HS-5 (cell line): ENCODE data around the gene ZNF43.
"Not testable (repeated sequence)": the region's sequence is repeated elsewhere in the genome, so short reads cannot be mapped to it uniquely, and the experiment has no call there.

Experiments
- DNase-seq: peaks from one replicate; pipeline ENCODE4 v3.0.0-alpha.2; 2012; ENCODE audit warnings: low read depth

ZNF43 gene

DNA sequence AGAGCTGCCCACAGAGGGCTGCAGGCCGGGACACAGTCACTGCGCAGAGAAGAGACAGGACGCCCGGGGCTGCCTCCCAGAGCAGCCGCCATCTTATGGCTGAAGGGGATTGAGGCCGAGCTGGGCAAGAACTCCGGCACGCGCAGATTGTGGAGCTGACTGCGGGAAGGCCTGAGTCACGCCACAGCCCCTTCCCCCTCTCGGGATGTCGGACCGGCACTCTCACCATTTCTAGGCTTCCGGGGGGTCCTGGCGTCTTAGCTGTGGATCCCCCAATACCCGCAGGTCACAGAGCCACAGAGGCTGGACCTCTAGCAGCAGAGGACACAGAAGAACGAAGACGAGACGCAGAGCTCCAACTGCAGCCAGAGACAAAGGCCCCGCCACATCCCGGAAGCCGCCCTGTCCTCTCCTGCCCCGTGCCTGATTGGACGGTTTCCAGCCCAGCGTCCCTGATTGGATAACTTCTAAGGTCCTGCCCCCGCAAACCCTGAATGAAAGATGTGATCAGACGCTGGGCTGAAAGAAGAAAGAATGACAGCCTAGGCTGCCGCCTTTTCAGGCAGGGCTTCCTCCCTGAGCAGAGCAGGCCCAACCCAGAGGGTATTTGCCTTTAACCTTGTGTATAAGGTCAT, at the start of gene ZNF43:
TSS of gene ZNF43 (minus strand) at position 373 of the 635 bp plus-strand sequence. CDS start at position 229, 144 bp downstream.
- peak; percentile 70 for DNase-seq

GRCh38 chr19:21885516-21885915, 49.5 kb upstream of the ZNF43 start:
- DNase-seq: not testable (repeated sequence)

- not testable (repeated sequence) for DNase-seq
Observed at GRCh38 chr19:21884786-21885185, 48.8 kb upstream of the ZNF43 start.

- DNase-seq: no peak
Observed at GRCh38 chr19:21883516-21883915, 47.5 kb upstream of the ZNF43 start.

DNA sequence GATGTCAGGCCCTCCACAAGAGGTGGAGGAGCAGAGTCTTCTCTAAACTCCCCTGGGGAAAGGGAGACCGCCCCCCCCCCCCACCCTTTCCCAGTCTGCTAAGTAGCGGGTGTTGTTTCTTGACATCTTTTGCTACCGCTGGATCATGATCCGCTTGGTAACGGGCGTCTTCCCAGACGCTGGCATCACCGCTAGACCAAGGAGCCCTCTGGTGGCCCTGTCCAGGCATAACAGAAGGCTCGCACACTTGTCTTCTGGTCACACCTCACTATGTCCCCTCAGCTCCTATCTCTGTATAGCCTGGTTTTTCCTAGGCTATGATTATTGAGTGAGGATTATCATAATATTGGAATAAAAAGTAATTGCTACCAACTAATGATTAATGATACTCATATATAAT, 44.8 kb upstream of the ZNF43 start:
- not testable (repeated sequence) for DNase-seq

DNA sequence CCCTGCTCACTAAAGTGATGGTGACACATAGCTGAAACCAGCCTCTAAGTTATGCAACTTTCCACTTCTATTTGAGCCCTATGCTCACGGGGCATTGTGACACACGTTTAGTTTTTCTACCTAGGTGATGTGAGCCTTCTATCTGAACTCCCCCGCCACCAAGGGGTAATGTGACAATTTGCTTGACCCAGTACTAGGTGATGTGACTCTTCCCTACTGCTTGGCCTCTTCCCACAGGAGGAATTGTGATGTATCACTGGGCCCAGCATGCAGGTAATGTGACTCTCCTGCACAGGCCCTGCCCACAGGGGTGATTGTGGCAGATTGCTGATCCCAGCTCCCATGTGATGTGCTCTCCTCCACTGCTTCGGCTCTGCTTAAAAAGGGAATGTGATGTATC, 42.7 kb upstream of the ZNF43 start:
- DNase-seq: no peak

GRCh38 chr19:21877976-21878375, 42.0 kb upstream of the ZNF43 start:
- no peak for DNase-seq

DNA sequence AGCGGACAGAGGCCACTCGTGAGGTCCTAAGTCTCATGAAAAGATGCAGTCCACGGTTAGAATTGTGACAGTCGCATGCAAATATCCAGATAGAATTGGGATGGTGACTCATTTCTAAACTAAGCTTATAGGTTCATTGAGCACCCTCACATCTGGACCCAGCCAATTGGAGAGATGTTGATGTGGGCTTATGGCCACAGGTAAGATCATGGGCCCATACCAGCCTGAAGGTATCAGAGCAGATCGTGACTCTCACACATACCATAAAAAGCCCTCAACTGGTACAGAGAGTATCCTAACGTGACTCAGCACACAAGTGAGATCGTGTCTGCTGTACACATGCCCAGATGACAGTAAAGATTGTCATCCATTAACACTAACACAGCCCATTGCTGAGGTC, 40.6 kb upstream of the ZNF43 start:
- DNase-seq: not testable (repeated sequence)

GRCh38 chr19:21856773-21857514, 21.0 kb upstream of the ZNF43 start:
- DNase-seq: no peak

- peak; percentile 52 for DNase-seq
Observed at GRCh38 chr19:21851596-21852345, 15.8 kb upstream of the ZNF43 start.

DNA sequence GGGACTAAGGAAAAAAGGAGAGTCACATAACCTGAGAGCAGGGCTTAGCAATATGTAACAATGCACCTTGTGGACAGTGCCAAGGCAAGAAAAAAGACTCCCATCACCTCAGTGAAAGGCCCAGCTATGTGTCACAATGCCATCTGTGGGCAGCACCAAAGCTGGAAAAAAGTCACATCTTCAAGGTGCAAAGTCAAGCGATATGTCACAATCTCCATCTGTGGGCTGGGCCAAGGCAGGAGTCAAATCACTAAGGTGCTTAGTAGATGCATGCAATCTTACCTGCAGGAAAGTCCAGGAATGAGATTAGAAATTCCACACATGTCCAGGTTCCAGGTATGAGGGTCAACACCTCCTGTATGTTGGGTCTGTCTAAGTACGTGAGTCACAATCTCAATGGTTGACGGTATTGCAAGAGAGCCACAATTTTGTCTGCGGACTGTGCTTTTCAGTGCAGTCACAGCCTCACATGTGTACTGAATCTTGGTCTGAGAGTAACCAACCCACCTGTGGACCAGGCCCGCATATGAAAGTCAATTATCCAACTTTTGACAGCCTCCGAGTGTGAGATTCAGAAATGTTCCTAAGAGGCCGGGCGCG, 14.8 kb upstream of the ZNF43 start:
- DNase-seq: no peak

- no peak for DNase-seq
Observed at GRCh38 chr19:21848706-21849105, 12.7 kb upstream of the ZNF43 start.

GRCh38 chr19:21843081-21843480, 7.1 kb upstream of the ZNF43 start:
- DNase-seq: no peak

DNA sequence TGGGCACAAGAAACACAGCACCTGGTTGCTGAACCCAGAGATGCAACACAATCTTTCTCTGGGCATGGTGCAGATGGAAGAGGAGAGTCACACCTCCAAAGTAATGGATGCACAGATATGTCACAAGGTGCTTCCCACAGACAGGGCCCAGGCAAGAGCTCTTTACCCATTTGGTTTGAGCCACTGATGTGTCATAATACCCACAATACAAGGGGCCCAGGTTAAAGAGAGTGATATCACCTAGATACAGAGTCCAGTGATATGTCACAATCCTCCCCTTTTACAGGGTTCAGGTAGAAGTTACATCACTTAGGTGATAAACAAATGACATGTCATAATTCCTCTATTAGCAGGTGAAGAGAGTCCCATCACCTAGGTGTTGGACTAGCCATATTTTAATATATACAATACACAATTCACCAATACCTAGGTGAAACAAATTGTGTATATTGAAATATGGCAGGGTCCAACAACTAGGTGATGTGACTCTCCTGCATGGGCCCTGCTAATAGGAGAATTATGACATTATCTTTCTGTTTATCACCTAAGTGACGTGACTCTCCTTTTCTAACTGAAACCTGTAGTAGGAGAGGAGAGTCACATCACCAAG, 5.6 kb upstream of the ZNF43 start:
- no peak for DNase-seq

DNA sequence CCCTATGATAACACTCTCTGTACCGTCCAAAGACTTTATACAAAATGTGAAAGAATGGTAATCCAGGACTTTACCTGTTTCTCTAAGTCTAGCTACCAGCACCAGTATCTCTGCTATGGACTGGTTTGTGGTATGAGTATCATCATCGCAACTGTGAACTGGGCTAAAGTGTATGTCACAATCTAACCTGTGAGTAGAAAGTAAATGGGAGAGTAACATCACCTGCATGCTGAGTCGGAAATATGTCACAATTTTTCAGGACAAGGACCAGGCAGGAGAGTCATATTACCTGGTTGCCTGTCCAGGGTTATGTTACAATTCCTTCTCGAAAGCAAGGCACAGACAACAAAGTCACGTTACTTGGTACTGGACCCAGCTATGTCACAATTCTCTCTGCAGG, 5.1 kb upstream of the ZNF43 start:
- DNase-seq: no peak

DNA sequence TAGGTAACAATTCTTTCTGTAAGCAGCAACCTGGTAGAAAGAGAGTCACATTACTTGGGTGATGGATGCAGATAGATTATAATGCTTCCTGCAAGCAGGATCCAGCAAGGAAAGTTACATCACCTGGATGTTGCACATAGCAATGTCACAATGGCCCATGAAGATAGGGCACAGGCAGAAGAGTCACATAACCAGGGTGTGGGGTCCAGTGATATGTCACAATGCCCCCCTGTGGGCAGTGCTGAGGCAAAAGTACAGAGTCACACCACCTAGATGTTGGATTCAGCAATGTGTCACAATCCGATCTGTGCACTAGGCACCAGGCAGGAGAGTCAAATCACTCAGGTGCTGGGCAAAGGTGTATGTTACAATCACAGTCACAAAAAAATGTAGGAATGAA, 4.0 kb upstream of the ZNF43 start:
- no peak for DNase-seq

- DNase-seq: no peak
Observed at GRCh38 chr19:21838646-21839045, 2.7 kb upstream of the ZNF43 start.

DNA sequence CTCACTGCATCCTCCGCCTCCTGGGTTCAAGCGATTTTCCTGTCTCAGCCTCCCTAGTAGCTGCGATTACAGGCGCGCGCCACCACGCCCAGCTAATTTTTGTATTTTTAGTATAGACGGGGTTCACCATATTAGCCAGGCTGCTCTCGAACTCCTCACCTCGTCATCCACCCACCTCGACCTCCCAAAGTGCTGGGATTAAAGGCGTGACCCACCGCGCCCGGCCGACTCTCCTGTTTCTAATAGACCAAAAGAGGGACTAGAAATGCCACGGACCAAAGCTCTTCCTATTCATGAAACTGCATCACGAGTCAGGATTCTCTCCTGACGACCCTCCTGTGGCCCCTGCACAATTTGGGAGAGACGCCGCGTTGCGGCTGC, 563 bp downstream of the ZNF43 start:
- DNase-seq: no peak

- no peak for DNase-seq
Observed at GRCh38 chr19:21833733-21834132, 2.2 kb downstream of the ZNF43 start.

DNA sequence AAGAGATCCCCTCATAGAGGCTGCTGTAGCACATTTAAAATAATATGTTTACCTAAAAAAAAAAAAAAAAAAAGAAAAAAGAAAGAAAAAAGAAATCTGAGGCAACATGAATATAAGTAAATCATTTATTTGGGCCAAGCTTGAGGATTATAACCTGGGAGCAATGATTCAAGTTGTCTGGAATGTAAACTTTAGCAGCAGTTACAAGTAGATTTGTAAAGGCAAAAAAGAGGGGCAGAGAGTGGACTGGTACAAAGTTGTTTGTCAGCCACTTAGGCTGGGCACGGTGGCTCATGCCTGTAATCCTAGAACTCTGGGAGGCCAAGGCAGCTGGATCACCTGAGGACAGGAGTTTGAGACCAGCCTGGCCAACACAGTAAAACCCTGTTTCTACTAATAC, 11.3 kb downstream of the ZNF43 start:
- no peak for DNase-seq

GRCh38 chr19:21823224-21823623, 12.8 kb downstream of the ZNF43 start:
- no peak for DNase-seq

- DNase-seq: no peak
Observed at GRCh38 chr19:21812448-21812847, 23.5 kb downstream of the ZNF43 start.
